HCT116 (cell line): ENCODE results near the gene PDSS2.

Source experiments
- CEBPB ChIP-seq: IDR thresholded peaks from 2 replicates; pipeline ENCODE4 v1.6.1; 2012; ENCODE audit warnings: low read depth
- ELF1 ChIP-seq: IDR thresholded peaks from 2 replicates; pipeline ENCODE4 v1.6.1; 2012; ENCODE audit warnings: low read depth, borderline replicate concordance
- EZH2 ChIP-seq: fragments of 200-600 bp; sonication (generic); IDR thresholded peaks from 2 replicates; pipeline ENCODE4 v1.6.1; 2017; ENCODE audit warnings: antibody characterized with exemption, mixed run types
- MAX ChIP-seq: IDR thresholded peaks from 2 replicates; pipeline ENCODE4 v1.6.1; 2012
- POLR2A ChIP-seq: IDR thresholded peaks from 2 replicates; pipeline ENCODE4 v1.7.0; 2011; ENCODE audit warnings: borderline replicate concordance; ENCODE audit not compliant: insufficient read depth, insufficient read length; ENCODE audit errors: extremely low read depth
- RAD21 ChIP-seq: IDR thresholded peaks from 2 replicates; pipeline ENCODE4 v1.6.1; 2012; ENCODE audit warnings: low read depth, mild to moderate bottlenecking
- SIN3A ChIP-seq: IDR thresholded peaks from 2 replicates; pipeline ENCODE4 v1.6.1; 2012; ENCODE audit warnings: low read depth
- SP1 ChIP-seq: IDR thresholded peaks from 2 replicates; pipeline ENCODE4 v1.6.1; 2012; ENCODE audit warnings: low read depth
- SRF ChIP-seq: IDR thresholded peaks from 2 replicates; pipeline ENCODE4 v1.6.1; 2012; ENCODE audit warnings: low read depth
- YY1 ChIP-seq: IDR thresholded peaks from 2 replicates; pipeline ENCODE4 v1.6.1; 2011; ENCODE audit warnings: low read length, low read depth, moderate library complexity, mild to moderate bottlenecking; ENCODE audit not compliant: insufficient replicate concordance; ENCODE audit errors: extremely low read depth
- ZNF274 ChIP-seq: fragments of 200-500 bp; sonication (Bioruptor generic); IDR thresholded peaks from 2 replicates; pipeline ENCODE4 v1.6.1; 2014; ENCODE audit warnings: mild to moderate bottlenecking, low read depth, low read length, inconsistent platforms
- TF ChIP-seq, protein P1 (sequence below), 3 experiments: fragments of 200-600 bp in 1 of 3; sonication (generic) in 1 of 3; IDR thresholded peaks in 2 of 3; conservative IDR thresholded peaks in 1 of 3; 2 replicates each; pipeline ENCODE4 v1.5.1; 2012 to 2017; ENCODE audit warnings: low read depth in 2 of 3, low read length in 2 of 3, antibody characterized with exemption in 1 of 3, borderline replicate concordance in 1 of 3, control low read depth in 1 of 3, mild to moderate bottlenecking in 1 of 3, mixed read lengths in 1 of 3, mixed run types in 1 of 3, moderate library complexity in 1 of 3; ENCODE audit not compliant: insufficient read depth in 1 of 3
- TF ChIP-seq, protein P2 (sequence below): IDR thresholded peaks from 2 replicates; pipeline ENCODE4 v1.6.1; 2012
- TF ChIP-seq, protein P3 (sequence below): IDR thresholded peaks from 2 replicates; pipeline ENCODE4 v1.6.1; 2012; ENCODE audit warnings: low read depth

GRCh38 chr6:107443608-107444267 lies 15.6 kb downstream of the PDSS2 start:
- TF ChIP-seq EZH2 (no peak), SP1 (no peak), ZNF274 (no peak), SRF (no peak), POLR2A (no peak), MAX (no peak), RAD21 (no peak), SIN3A (no peak), YY1 (no peak), ELF1 (no peak), CEBPB (no peak)
- TF ChIP-seq, protein P1, sequence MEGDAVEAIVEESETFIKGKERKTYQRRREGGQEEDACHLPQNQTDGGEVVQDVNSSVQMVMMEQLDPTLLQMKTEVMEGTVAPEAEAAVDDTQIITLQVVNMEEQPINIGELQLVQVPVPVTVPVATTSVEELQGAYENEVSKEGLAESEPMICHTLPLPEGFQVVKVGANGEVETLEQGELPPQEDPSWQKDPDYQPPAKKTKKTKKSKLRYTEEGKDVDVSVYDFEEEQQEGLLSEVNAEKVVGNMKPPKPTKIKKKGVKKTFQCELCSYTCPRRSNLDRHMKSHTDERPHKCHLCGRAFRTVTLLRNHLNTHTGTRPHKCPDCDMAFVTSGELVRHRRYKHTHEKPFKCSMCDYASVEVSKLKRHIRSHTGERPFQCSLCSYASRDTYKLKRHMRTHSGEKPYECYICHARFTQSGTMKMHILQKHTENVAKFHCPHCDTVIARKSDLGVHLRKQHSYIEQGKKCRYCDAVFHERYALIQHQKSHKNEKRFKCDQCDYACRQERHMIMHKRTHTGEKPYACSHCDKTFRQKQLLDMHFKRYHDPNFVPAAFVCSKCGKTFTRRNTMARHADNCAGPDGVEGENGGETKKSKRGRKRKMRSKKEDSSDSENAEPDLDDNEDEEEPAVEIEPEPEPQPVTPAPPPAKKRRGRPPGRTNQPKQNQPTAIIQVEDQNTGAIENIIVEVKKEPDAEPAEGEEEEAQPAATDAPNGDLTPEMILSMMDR (IDR thresholded peaks at IDR 0.05 in 2 of 3, conservative IDR thresholded peaks at IDR 0.05 in 1 of 3; ENCODE audit: borderline replicate concordance in 1 of 3, insufficient read depth in 1 of 3, low read depth in 2 of 3, low read length in 2 of 3) = no peak
- TF ChIP-seq, protein P2, sequence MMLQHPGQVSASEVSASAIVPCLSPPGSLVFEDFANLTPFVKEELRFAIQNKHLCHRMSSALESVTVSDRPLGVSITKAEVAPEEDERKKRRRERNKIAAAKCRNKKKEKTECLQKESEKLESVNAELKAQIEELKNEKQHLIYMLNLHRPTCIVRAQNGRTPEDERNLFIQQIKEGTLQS = no peak
- TF ChIP-seq, protein P3, sequence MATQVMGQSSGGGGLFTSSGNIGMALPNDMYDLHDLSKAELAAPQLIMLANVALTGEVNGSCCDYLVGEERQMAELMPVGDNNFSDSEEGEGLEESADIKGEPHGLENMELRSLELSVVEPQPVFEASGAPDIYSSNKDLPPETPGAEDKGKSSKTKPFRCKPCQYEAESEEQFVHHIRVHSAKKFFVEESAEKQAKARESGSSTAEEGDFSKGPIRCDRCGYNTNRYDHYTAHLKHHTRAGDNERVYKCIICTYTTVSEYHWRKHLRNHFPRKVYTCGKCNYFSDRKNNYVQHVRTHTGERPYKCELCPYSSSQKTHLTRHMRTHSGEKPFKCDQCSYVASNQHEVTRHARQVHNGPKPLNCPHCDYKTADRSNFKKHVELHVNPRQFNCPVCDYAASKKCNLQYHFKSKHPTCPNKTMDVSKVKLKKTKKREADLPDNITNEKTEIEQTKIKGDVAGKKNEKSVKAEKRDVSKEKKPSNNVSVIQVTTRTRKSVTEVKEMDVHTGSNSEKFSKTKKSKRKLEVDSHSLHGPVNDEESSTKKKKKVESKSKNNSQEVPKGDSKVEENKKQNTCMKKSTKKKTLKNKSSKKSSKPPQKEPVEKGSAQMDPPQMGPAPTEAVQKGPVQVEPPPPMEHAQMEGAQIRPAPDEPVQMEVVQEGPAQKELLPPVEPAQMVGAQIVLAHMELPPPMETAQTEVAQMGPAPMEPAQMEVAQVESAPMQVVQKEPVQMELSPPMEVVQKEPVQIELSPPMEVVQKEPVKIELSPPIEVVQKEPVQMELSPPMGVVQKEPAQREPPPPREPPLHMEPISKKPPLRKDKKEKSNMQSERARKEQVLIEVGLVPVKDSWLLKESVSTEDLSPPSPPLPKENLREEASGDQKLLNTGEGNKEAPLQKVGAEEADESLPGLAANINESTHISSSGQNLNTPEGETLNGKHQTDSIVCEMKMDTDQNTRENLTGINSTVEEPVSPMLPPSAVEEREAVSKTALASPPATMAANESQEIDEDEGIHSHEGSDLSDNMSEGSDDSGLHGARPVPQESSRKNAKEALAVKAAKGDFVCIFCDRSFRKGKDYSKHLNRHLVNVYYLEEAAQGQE = no peak
